Dermis blood vessel endothelial cell (primary cell): ENCODE results near the gene SH3BGRL. TPM values are rescaled to one million over a fixed set of nuclear protein-coding genes. Genes with fewer than 3 reads are reported as not detected.

Experiments
- DNase-seq: peaks from one replicate; pipeline ENCODE4 v3.0.0; 2010
- total RNA-seq: library from RNA; depleted of rRNA; stranded (reverse); fragments of >200 nt; gene quantifications from 2 replicates; pipeline ENCODE4 v1.2.3, GENCODE V29; 2014

The SH3BGRL gene
- 43.9 and 60.4 TPM in 2 replicates for total RNA-seq

DNA sequence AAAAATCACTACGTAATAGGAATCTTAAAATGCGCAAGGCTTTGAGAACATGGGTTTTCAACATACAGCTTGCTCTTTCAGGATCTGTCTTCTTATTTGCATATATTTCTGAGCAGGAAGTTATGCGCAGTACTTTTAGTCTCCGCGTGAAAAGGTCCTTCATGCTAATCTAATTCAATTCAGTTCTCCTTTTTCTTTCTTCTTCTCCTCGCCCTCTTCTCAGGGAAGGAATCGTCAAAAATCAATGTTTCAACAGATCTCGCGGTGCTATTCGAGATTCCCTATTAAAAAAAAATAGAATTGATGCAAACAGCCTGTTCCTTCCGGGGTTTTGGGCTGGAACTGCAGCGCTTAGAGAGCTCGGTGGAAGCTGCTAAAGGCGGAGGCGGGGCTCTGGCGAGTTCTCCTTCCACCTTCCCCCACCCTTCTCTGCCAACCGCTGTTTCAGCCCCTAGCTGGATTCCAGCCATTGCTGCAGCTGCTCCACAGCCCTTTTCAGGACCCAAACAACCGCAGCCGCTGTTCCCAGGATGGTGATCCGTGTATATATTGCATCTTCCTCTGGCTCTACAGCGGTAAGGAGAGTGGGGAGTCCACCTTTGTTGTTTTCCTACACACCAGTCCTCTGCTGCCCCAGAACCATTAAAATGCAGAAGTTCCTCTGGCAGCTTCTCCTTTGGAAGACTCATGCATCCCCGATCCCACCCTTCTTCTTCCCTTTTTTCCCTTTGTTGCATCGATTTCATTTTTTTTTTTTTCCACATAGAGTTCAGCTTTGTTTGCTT lies at the start of gene SH3BGRL, which contains the start of gene HMGN5:
Gene SH3BGRL, plus strand, starts transcription at position 432 of the 785 bp plus-strand sequence. Its CDS starts 99 bp downstream, at position 531.
Gene HMGN5, minus strand, starts transcription at position 243 of the 785 bp plus-strand sequence. CDS start 80,364 bp downstream, outside the sequence.
- peak; percentile 86 for DNase-seq

DNA sequence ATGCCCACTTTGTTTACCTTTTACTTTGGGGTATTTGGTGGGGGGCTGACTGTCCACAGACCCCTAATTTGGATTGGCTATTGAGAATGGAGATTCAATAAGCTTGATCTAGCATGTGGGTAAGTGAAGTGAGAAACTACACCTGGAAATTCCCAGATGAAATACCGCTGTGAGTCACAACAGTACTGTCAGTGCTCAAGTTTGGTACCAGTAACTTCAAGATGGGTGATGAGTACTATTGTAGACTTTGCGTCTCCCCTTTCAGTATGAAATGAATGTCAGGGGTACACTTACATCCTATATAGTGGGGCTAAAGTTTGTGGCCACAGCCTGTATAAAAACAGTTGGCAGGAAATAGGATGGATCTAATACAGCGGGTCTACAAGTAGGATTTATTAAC lies 33.5 kb upstream of the SH3BGRL start:
- DNase-seq, result no peak

GRCh38 chrX:81174286-81174685 lies 27.6 kb upstream of the SH3BGRL start:
- peak; percentile 39 for DNase-seq

DNA sequence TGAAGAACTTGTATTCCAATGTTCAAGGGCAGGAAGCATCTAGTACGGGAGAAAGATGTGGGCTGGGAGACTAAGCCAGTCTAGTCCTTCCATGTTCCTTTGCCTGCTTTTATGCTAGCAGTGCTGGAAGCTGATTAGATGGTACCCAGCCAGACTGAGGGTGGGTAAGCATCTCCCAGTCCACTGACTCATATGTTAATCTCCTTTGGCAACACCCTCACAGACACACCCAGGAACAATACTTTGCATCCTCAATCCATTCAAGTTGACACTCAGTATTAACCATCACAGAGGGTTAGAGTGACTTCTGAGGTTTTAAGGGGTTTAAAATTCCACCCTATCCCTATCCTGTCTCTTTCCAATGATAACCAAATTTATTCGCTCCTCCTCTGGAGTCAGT lies 6.6 kb upstream of the SH3BGRL start:
- DNase-seq, result no peak

DNA sequence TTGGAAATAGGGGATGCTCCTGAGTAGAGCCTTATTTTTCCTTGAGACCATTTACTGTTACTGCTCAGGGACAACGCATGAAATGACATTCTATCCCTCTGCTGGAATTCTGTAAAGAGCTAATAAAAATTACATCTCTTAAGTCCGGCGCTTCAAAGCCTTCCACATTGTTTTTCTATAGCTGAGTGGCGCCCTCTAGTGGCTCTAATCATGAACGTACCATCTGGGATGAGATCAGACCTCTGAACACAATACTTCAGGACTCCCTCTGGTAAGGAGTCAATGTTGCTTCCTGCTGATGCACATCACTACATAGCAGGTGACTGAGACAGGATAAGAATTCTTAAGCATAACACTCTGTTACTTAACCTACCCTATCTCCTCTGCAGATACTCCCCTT lies 6.2 kb upstream of the SH3BGRL start:
- peak; percentile 77 for DNase-seq

GRCh38 chrX:81201071-81201470 lies 831 bp upstream of the SH3BGRL start:
- DNase-seq, result peak; percentile 6

DNA sequence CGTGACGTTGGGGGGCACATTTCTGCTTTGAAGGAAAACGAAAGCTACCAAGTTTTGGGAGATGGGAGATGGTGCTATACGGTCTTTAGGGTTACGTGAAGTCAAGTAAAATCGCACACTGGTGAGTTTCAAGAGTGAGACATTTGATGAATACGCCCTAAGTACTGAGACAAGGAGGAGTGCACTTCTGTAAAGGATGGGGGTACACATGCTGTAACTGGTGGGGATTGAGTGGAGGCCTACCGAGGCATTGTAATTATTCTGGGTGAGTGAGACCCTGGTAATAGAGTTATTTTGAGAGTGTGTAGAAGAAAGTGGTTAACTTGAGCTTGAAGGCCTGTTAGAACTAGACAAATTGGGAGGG lies 536 bp downstream of the SH3BGRL start:
- peak; percentile 16 for DNase-seq

DNA sequence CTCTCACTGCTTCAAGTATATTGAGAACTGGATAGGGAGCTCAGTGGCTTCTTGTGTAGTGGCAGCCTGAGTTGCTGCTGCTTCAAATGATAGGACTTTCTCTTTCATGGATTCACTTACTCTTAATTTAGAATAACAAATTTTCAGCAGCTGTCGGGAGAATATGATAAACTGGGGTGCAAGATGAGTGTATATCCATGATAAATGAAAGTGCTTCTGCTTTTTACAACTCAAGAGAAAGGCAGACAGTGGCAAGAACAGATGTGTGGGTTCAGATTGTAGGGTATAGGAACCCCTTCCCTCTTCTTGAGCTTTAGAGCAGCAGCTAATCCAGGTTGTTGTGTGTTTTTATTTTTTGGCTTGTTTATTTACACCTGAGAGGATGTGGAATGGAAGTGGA lies 1.0 kb downstream of the SH3BGRL start:
- DNase-seq, result no peak

GRCh38 chrX:81205551-81205950 lies 3.6 kb downstream of the SH3BGRL start:
- no peak for DNase-seq

GRCh38 chrX:81206476-81206875 lies 4.6 kb downstream of the SH3BGRL start:
- no peak for DNase-seq

DNA sequence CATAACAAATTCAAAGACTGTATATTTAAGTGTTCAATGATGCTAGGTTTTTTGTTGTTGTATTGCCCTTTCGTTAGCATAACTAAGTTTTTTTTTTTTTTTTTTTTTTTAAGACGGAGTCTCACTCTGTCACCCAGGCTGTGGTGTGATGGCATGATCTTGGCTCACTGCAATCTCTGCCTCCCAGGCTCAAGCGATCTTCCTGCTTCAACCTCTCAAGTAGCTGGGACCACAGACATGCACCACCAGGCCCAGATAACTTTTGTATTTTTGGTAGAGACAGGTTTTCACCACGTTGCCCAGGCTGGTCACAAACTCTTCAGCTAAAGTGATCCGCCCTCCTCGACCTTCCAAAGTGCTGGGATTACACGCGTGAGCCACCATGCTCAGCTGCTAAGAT lies 7.0 kb downstream of the SH3BGRL start:
- no peak for DNase-seq

DNA sequence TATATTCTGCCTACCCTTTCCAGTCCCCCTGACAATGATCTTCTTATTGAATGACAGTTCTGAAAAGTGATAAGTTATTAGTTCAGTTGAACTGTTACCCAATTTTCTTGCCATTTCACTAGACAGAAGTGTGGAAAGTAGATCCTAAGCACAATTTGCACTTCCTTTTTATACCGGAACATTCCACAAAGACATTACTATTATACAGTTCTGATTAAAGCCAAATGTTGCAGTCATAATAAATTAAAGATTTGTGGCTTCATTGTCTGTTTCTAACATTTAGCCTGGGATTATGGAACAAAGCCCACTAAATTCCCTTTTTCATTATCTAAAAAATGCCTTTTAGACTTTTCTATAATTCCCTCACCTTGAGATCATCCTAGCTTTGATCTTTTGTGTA lies 13.8 kb downstream of the SH3BGRL start:
- no peak for DNase-seq

DNA sequence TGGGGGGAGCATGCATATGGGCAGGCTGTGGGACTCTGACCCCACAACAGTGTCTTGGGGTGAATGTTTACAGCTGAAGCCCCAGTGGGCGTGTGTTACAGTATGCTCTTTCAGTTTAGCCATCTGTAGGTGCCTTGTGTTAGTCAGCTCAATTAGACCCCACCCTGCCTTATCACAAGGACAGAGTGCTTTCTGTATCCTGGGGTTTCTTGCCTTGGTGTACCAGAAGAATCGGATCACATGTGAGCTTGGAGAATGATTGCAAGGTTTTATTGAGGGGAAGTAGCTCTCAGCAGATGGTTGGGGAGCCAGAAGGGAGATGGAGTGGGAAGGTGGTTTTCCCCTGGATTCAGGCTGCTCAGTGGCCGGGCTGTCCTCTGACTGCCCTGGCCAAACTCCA lies 27.3 kb downstream of the SH3BGRL start:
- DNase-seq, result no peak

GRCh38 chrX:81229901-81230300 lies 28.0 kb downstream of the SH3BGRL start:
- no peak for DNase-seq

- no peak for DNase-seq
These were observed 29.6 kb downstream of the SH3BGRL start for GRCh38 chrX:81231476-81231875.

GRCh38 chrX:81232218-81232617 lies 30.3 kb downstream of the SH3BGRL start:
- no peak for DNase-seq

DNA sequence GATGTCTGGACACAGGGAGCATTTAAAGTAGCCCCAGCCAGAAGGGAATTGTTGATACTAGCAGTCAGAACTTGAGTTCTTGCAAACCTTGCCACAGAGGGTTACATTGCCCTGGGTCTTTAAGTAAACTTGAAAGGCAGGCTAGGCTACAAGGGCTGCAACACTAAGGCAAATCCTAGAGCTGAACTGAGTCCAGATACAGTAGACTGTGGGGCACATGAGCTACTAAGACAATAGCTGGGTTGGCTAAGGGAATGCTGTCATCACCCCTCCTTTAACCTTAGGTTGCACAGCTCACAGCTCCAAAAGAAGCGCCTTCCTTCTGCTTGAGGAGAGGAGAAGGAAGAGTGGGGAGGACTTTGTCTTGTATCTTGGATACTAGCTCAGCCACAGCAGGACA lies 35.6 kb downstream of the SH3BGRL start:
- no peak for DNase-seq

DNA sequence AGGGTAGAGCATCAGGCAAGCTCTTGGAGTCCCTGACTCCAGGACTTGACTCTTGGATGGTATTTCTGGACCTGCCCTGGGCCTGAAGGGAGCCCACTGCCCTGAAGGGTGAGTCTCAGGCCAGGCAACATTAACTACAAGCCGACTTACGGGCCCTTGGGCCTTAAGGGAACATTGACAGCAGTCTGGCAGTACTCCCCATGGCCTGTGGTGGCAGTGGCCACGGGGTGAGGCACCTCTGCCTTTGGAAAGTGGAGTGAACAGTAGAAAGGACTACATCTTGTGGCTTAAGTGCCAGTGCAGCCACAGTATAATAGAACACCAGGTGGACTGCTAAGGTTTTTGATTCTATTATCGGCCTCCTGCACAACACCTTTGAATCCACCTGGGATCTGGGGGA lies 36.3 kb downstream of the SH3BGRL start:
- DNase-seq, result no peak

DNA sequence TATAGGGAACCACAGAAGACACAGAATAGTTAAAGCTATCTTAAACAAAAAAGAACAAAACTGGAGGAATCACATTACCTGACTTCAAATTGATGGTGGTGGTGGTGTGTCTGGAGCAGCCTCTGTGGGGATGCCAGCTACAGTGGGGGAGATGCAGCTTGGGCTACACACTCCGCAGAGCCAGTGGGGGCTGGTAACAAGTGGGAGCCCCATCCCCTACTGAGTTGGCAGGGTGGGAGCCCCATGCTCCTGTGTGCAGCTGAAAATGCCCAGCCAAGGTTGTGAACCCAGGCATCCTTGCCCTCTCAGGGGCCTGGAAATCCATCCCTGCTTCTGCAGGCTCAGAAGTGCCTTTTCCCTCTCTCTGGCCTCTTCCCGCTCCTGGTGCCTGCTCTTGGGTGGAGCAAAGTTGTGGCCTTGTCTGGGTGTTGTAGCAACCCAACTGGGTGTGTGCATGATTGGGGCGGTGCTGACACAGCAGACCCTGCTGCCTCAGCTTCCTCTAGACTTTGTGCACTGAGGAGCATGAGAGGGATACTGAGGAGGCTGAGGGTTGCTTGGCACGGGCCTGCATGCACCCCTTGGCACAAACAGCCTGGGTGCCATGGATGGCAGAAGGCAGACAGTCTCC lies 38.9 kb downstream of the SH3BGRL start:
- DNase-seq, result no peak

GRCh38 chrX:81241753-81242152 lies 39.9 kb downstream of the SH3BGRL start:
- no peak for DNase-seq

DNA sequence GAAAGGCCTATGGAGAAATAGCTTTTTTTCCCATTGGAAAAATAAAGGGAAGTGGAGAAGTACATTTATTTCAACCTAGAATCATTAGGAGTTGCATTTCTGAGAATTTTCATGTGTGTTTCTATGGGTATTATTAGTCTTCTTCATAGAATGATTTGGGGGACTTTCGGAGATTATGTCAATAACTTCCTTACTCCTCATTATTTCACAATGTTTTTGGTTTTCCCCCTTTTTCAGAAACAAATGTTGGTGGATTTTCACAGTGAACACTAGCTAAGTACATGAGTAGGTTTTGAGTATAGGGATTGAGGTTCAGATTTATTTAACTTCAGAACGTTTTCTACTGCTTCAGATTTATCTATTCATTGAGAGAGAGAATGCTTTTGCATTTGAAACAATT lies 54.0 kb downstream of the SH3BGRL start:
- no peak for DNase-seq

DNA sequence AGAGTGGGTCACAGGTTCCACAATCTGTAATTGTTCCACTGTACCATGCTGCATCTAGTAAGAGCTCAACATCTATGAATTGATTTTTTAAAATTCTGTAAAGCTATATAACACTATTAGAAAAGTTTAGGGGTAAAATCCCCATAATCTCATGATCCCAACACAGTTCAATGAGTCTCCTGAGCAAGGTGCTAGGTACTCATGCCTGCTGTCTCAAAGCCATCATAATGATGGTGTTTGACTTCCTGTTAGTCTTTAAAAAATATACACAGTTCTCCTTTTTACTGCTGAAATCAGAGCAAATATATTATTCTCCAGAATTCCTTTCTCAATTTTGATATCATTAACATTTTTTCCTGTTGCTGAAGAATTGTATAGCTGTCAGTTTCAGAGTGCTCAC lies 55.9 kb downstream of the SH3BGRL start:
- DNase-seq, result no peak

DNA sequence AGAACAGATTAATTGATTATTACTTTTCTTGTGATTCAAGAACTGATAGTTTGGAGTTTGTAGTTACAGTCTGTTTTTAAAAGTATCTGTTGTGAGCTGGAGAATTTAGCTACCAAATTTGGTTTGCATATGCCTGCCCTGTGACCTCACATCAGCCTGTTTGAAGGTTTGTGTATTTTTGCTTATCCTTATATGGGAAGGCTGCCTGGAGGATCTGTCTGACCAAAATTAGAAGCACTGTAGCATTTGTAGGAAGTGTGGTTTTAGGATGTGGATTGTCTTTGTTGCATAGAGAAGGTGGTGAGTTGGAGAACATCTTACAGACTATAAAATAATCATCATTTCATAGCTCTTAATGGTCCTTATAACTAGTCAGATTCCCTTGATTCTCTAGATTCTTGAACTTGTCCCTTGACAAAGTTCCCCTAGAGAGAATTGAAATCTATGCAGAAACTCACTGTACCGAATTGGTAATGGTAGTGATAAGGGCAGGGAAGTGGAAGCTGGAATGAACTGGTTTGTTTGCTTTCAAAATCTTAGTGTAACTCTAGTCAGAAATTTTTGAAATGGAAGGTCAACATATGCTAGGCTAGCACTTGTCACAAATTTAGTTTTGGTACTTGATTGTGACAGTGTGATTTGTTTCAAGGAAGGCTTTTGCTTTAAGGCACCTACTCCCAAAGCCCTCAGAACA lies 57.3 kb downstream of the SH3BGRL start:
- no peak for DNase-seq
